ENCODE data around the gene C1GALT1. TPM values are rescaled to one million over a fixed set of nuclear protein-coding genes. Genes with fewer than 3 reads are reported as not detected.
A peak's percentile ranks its signal among the peaks of the same experiment; 100 is the strongest.
"Not testable (repeated sequence)": the region's sequence is repeated elsewhere in the genome, so short reads cannot be mapped to it uniquely, and the experiment has no call there.

C1GALT1 gene
- polyA plus RNA-seq, 3 donors = 12.5 to 47.7 (median 45.1) TPM

GRCh38 chr7:7191137-7191536, 8.8 kb downstream of the C1GALT1 start:
- H3K27me3 Mint-ChIP-seq (ENCODE audit: low read depth in 3 of 3) = no peaks in the 10 kb centered on the region
- peaks cover 3 to 12% (median 6%) of the 10 kb centered on the region in 7 donors for H3K9me3 Mint-ChIP-seq
- Histone ChIP-seq H3K4me1 (ENCODE audit: control insufficient read depth in 1 of 2, insufficient read depth in 2 of 2, low read length in 2 of 2) (no peaks in the 10 kb centered on the region), H3K9ac (ENCODE audit: insufficient read depth, low read length, poor library complexity, severe bottlenecking) (no peak overlapping the region), H4K20me1 (ENCODE audit: insufficient read depth, low read length) (peaks cover 80% of the 10 kb centered on the region), H3K79me2 (ENCODE audit: insufficient read depth, low read length) (peaks cover 100% of the 10 kb centered on the region), H3K9me3 (replicated peaks in 1 of 2; ENCODE audit: control insufficient read depth in 1 of 2, insufficient read depth in 1 of 2, low read length in 2 of 2) (no peaks in the 10 kb centered on the region), H3K36me3 (replicated peaks in 1 of 2; ENCODE audit: control insufficient read depth in 1 of 2, insufficient read depth in 2 of 2, low read length in 2 of 2) (peaks cover 1 to 12% of the 10 kb centered on the region in 2 donors), H3K27me3 (ENCODE audit: control insufficient read depth in 2 of 2, insufficient read depth in 2 of 2, low read length in 2 of 2) (no peaks in the 10 kb centered on the region), H3K4me3 (replicated peaks in 1 of 3; ENCODE audit: low read depth in 2 of 3, low read length in 3 of 3) (no peak overlapping the region), H3K4me2 (replicated peaks; ENCODE audit: extremely low read depth, low read length, poor library complexity, severe bottlenecking) (no peak overlapping the region), H3K27ac (ENCODE audit: low read depth in 1 of 2, low read length in 2 of 2) (no peak overlapping the region), H2AFZ (ENCODE audit: insufficient read depth, low read depth, low read length, poor library complexity, severe bottlenecking) (no peak overlapping the region)
- H3K27ac Mint-ChIP-seq = no peak overlapping the region
- no peak for DNase-seq
- TF ChIP-seq CTCF (IDR thresholded peaks at IDR 0.05) = no peak
- H3K4me1 Mint-ChIP-seq = peaks cover 24% of the 10 kb centered on the region
- WGBS (ENCODE audit: insufficient coverage) = no CpG with 5 or more reads among the region's 1 CpG
- H3K4me3 Mint-ChIP-seq = no peak overlapping the region
- peaks cover 4 to 12% of the 10 kb centered on the region in 2 donors for H3K36me3 Mint-ChIP-seq
- intact Hi-C loops (cut with micrococcal nuclease) = no loop called here

- H3K9ac ChIP-seq (ENCODE audit: insufficient read depth, low read length, poor library complexity, severe bottlenecking); intact Hi-C loops (cut with micrococcal nuclease); H3K27me3 ChIP-seq (ENCODE audit: control insufficient read depth in 2 of 2, insufficient read depth in 2 of 2, low read length in 2 of 2); H2AFZ ChIP-seq (ENCODE audit: insufficient read depth, low read depth, low read length, poor library complexity, severe bottlenecking); DNase-seq; H3K4me1 ChIP-seq (ENCODE audit: control insufficient read depth in 1 of 2, insufficient read depth in 2 of 2, low read length in 2 of 2); H3K27me3 Mint-ChIP-seq (ENCODE audit: low read depth in 3 of 3); H3K4me3 Mint-ChIP-seq; H3K4me3 ChIP-seq (replicated peaks in 1 of 3; ENCODE audit: low read depth in 2 of 3, low read length in 3 of 3); H3K4me2 ChIP-seq (replicated peaks; ENCODE audit: extremely low read depth, low read length, poor library complexity, severe bottlenecking); H3K9me3 ChIP-seq (replicated peaks in 1 of 2; ENCODE audit: control insufficient read depth in 1 of 2, insufficient read depth in 1 of 2, low read length in 2 of 2); H3K27ac ChIP-seq (ENCODE audit: low read depth in 1 of 2, low read length in 2 of 2): not testable (repeated sequence)
- peaks cover 26% of the 10 kb centered on the region for H3K4me1 Mint-ChIP-seq
- H3K36me3 Mint-ChIP-seq = peaks cover 8 to 12% of the 10 kb centered on the region in 2 donors
- peaks cover 3 to 18% (median 12%) of the 10 kb centered on the region in 7 donors for H3K9me3 Mint-ChIP-seq
- peak overlapping the region in 1 of 7 donors; percentile 63 for H3K27ac Mint-ChIP-seq
- WGBS (ENCODE audit: insufficient coverage) = no CpG with 5 or more reads among the region's 4 CpGs
- H4K20me1 ChIP-seq (ENCODE audit: insufficient read depth, low read length) = peaks cover 65% of the 10 kb centered on the region
- peaks cover 90% of the 10 kb centered on the region for H3K79me2 ChIP-seq (ENCODE audit: insufficient read depth, low read length)
- H3K36me3 ChIP-seq (replicated peaks in 1 of 2; ENCODE audit: control insufficient read depth in 1 of 2, insufficient read depth in 2 of 2, low read length in 2 of 2) = peaks cover 0 to 12% of the 10 kb centered on the region in 2 donors
Measured at GRCh38 chr7:7192798-7193788, 10.7 kb downstream of the C1GALT1 start.

GRCh38 chr7:7199592-7199991, 17.2 kb downstream of the C1GALT1 start:
- H3K27me3 ChIP-seq (ENCODE audit: control insufficient read depth in 2 of 2, insufficient read depth in 2 of 2, low read length in 2 of 2); H3K27ac Mint-ChIP-seq; DNase-seq; H3K27ac ChIP-seq (ENCODE audit: low read depth in 1 of 2, low read length in 2 of 2); H3K4me2 ChIP-seq (replicated peaks; ENCODE audit: extremely low read depth, low read length, poor library complexity, severe bottlenecking); H3K27me3 Mint-ChIP-seq (ENCODE audit: low read depth in 3 of 3); H2AFZ ChIP-seq (ENCODE audit: insufficient read depth, low read depth, low read length, poor library complexity, severe bottlenecking); H3K4me3 ChIP-seq (replicated peaks in 1 of 3; ENCODE audit: low read depth in 2 of 3, low read length in 3 of 3); H3K9ac ChIP-seq (ENCODE audit: insufficient read depth, low read length, poor library complexity, severe bottlenecking); intact Hi-C loops (cut with micrococcal nuclease); H3K36me3 ChIP-seq (replicated peaks in 1 of 2; ENCODE audit: control insufficient read depth in 1 of 2, insufficient read depth in 2 of 2, low read length in 2 of 2); H3K4me3 Mint-ChIP-seq; H3K9me3 ChIP-seq (replicated peaks in 1 of 2; ENCODE audit: control insufficient read depth in 1 of 2, insufficient read depth in 1 of 2, low read length in 2 of 2): not testable (repeated sequence)
- H3K4me1 Mint-ChIP-seq = peaks cover 40% of the 10 kb centered on the region
- H3K9me3 Mint-ChIP-seq = peaks cover 10 to 33% (median 21%) of the 10 kb centered on the region in 7 donors
- Histone ChIP-seq H3K4me1 (ENCODE audit: control insufficient read depth in 1 of 2, insufficient read depth in 2 of 2, low read length in 2 of 2) (peaks cover 0 to 13% of the 10 kb centered on the region in 2 donors), H4K20me1 (ENCODE audit: insufficient read depth, low read length) (peaks cover 51% of the 10 kb centered on the region), H3K79me2 (ENCODE audit: insufficient read depth, low read length) (peaks cover 72% of the 10 kb centered on the region)
- peaks cover 12 to 15% of the 10 kb centered on the region in 2 donors for H3K36me3 Mint-ChIP-seq
- WGBS (ENCODE audit: insufficient coverage) = 100% methylated on average over 2 of the region's 3 CpGs
